GM19239 (cell line): ENCODE measurements around the gene CAPN12.
A peak's percentile ranks its signal among the peaks of the same experiment; 100 is the strongest.
"Not testable (repeated sequence)": the region's sequence is repeated elsewhere in the genome, so short reads cannot be mapped to it uniquely, and the experiment has no call there.

Source experiments
- DNase-seq: peaks from one replicate; pipeline ENCODE4 v3.0.0; 2011; ENCODE audit warnings: low spot score; ENCODE audit not compliant: insufficient read length
- FAIRE-seq: peaks from 2 replicates; lab custom pipeline; 2011; peaks lifted over from hg19 to GRCh38; lab: Jason Lieb, UNC

The CAPN12 gene

GRCh38 chr19:38771569-38771968 is 27.3 kb upstream of the CAPN12 start:
- DNase-seq, FAIRE-seq: not testable (repeated sequence)

- not testable (repeated sequence) for DNase-seq
- FAIRE-seq = peak; percentile 99
Measured at GRCh38 chr19:38770949-38771275, 26.6 kb upstream of the CAPN12 start.

DNA sequence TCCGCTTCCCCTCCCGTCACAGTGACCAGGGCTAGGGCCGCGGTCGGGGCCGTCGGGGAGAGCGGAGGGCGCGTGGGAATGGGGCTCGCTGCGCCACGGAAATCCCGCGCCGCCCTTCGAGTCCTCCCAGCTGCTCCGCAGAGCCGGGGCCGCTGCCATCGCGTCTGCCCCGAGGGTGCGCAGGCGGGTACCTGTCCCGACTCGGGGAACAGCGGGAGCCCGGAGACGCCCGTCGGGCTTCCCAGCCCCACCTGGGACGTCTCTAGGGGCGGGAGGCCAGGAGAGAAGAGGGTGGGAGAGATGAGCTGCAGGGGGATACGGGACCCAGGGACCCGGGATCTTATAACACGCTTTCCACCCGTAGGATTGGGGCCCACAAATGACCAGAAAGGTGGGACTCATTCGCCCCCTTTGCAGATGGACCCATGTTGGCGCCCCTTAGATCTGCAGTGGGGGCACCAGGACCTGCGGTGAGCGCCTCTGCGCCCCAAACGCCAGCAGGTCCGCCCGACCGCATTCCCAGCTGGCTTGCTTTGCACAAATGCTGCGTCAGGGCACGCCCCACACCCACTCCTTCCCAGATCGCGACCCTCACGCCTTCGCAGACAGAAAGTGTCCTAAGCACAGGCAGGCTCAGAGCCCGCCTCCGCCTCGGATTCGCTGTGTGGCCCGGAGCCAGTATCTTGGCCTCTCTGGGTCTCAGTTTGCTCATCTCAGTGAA is 26.1 kb upstream of the CAPN12 start:
- FAIRE-seq, DNase-seq: not testable (repeated sequence)

DNA sequence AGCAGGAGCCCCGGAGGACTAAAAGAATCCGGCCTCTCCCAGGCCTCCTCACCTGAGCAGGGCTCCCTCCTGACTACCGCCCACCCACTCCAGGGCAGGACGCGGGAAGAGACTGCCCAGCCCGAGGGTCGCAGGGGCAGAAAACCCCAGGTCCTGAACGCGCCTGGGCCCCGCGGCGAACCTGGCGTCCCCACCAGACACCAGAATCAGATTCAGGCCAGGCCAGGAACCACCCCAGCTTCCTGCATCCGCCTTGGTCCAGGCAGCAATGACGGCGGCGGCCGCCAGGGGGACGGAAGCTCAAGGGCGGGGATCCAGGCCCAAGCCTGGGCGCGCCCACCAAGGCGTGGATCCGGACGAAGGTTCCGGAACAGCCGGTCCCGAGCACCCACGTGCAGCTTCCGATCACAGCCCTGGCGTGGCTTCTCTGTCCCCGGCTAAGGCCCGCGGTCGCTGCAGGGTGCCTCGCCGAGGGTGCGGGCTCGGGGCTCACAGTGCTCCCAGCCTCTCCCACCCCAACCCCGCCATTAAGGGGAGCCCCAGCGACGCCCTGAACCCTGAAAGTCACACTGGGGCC is 25.4 kb upstream of the CAPN12 start:
- FAIRE-seq = peak; percentile 66
- peak; percentile 87 for DNase-seq

- FAIRE-seq = no peak
Measured at GRCh38 chr19:38766276-38767047, 22.2 kb upstream of the CAPN12 start.

DNA sequence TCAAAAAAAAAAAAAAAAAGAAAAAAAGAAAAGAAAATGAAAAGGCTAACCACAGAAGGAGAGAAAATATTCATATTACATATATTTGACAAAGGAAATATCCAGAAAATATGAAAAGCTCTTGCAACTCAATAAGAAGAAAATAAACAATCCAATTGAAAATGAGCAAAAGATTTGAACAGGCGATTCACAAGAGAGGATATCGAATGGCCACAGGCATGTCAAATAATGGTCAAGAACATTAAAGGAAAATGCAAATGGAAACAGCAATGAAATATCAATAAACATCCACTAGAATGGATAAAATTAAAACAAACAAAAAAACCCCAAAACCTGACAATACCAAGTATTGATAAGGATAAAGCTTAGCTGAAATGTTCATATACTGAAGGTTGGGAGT is 20.9 kb upstream of the CAPN12 start:
- DNase-seq = no peak
- FAIRE-seq = no peak

More at GRCh38 chr19:38766276-38767047, 22.2 kb upstream of the CAPN12 start:
- DNase-seq = no peak

GRCh38 chr19:38763795-38764220 is 19.5 kb upstream of the CAPN12 start:
- FAIRE-seq (no peak), DNase-seq (no peak)

DNA sequence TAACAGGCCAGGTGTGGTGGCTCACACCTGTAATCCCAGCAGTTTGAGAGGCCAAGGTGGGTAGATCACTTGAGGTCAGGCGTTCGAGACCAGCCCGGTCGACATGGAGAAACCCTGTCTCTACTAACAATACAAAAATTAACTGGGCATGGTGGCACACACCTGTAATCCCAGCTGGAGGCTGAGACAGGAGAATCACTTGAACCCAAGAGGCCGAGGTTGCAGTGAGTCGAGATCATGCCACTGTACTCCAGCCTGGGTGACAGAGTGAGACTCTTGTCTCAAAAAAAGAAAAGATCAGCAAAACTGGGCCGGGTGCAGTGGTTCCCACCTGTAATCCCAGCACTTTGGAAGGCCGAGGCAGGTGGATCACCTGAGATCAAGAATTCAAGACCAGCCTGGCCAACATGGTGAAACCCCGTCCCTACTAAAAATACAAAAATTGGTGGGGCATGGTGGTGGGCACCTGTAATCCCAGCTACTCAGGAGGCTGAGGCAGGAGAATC is 17.7 kb upstream of the CAPN12 start:
- FAIRE-seq, DNase-seq: not testable (repeated sequence)

DNA sequence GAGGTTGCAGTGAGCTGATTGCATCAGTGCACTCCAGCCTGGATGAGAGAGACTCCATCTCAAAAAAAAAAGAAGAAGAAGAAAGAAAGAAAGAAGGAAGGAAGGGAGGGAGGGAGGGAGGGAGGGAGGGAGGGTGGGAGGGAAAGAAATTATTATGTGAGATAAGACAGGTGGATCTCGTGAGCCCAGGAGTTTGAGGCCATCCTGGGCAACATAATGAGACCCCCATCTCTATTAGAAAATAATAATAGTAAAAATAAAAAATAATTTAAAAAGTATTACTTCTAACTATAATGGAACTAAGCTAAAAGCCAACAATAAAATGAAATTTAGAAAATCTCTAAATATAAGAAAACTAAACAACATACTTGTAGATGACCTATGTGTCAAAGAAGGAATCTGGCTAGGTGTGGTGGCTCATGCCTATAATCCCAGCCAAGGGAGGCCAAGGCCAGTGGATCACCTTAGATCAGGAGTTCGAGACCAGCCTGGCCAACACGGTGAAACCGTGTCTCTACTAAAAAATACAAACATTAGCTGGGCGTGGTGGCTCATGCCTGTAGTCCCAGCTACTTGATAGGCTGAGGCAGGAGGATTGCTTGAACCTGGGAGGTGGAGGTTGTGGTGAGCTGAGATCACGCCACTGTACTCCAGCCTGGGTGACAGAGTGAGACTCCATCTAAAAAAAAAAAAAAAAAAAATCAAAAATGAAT is 16.7 kb upstream of the CAPN12 start:
- FAIRE-seq = not testable (repeated sequence)

GRCh38 chr19:38759590-38760003 is 15.3 kb upstream of the CAPN12 start:
- DNase-seq (no peak), FAIRE-seq (no peak)

More for the DNA sequence above, 16.7 kb upstream of the CAPN12 start:
- not testable (repeated sequence) for DNase-seq

DNA sequence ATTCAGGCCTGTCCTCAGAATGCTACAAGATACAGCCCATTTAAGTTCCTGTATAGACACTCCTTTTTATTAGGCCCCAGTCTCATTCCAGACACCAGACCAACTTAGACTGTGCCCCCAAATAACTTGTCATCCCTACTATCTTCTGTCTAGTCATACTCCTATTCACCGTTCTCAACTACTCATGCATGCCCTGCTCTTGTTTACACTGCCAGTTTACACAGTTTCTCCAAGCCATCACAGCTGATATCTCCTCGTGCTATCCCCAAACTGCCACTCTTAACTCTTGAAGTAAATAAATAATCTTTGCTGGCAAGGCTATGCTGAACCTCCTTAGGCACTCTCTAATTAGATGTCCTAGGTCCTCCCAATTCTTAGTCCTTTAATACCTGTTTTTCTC is 9.9 kb upstream of the CAPN12 start:
- DNase-seq = not testable (repeated sequence)

DNA sequence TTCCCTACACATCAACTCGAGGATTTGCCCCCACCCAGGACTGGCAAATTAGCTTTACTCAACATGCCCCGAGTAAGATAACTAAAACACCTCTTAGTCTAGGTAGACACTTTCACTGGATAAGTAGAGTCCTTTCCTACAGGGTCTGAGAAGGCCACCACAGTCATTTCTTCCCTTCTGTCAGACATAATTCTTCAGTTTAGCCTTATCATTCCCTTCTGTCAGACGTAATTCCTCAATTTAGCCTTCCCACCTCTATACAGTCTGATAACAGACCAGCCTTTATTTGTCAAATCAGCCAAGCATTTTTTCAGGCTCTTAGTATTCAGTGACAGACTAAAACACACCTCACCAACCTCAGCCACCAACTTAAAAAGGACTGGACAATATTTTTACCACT is 9.5 kb upstream of the CAPN12 start:
- DNase-seq = not testable (repeated sequence)

More for the DNA sequence above, 9.9 kb upstream of the CAPN12 start:
- FAIRE-seq = not testable (repeated sequence)

GRCh38 chr19:38745316-38745715 is 1.0 kb upstream of the CAPN12 start:
- DNase-seq (no peak), FAIRE-seq (no peak)

More for the DNA sequence above, 9.5 kb upstream of the CAPN12 start:
- not testable (repeated sequence) for FAIRE-seq

- FAIRE-seq (no peak), DNase-seq (no peak)
Measured at GRCh38 chr19:38744874-38745273, 600 bp upstream of the CAPN12 start.

GRCh38 chr19:38743394-38744297 is 628 bp downstream of the CAPN12 start:
- no peak for DNase-seq
- no peak for FAIRE-seq

- DNase-seq = no peak
- FAIRE-seq = no peak
Measured at GRCh38 chr19:38742906-38743305, 1.4 kb downstream of the CAPN12 start.

DNA sequence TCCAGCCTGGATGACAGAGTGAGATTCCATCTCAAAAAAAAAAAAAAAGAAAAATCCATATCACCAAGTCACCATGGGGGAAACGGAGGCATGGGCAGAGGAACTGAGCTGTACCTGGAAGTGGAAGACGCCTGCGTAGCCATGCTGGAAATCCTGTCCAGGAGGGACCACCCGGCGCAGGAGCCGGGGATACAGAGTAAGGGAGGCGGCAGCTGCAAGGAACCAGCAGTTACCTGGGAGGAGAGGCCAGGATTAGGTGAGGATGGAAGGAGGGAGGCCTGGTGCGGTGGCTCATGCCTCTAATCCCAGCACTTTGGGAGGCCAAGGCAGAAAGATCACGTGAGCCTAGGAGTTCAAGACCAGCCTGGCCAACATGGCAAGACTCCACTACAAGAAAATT is 2.0 kb downstream of the CAPN12 start:
- no peak for FAIRE-seq
- no peak for DNase-seq

DNA sequence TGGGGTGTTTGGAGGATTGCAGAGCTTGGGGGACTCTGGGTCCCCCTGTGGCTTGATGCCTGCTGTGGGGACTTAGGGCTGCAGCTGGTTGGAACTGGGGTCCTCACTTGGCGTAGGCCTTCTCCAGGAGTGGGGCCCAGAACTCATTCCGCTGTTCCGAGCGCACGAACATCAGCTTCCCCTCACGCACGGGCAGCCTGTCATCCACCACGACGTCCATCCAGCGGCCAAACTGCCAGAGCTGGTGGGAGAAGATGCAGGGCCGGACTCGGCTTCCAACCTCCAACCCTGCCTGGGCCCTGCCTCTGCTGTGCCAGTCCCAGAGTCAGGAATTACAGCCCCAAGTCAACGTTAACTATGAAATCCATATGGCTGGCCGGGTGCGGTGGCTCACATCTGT is 2.6 kb downstream of the CAPN12 start:
- FAIRE-seq (no peak), DNase-seq (peak; percentile 1)

- DNase-seq = no peak
- no peak for FAIRE-seq
Measured at GRCh38 chr19:38740932-38741331, 3.3 kb downstream of the CAPN12 start.
